HepG2 (cell line): ENCODE results near the gene USP34. TPM values are rescaled to one million over a fixed set of nuclear protein-coding genes. Genes with fewer than 3 reads are reported as not detected.

Source experiments
- ATAC-seq: fragments of 200-7000 bp; cut with Tn5 transposase; 3 replicates; pipeline ENCODE4 v1.9.1; 2020; ENCODE audit warnings: mild to moderate bottlenecking, moderate library complexity
- BruUV-seq: library from RNA; stranded (reverse); fragments of 400-500 nt; replicated peaks from 2 replicates; lab custom pipeline; 2021; lab: Mats Ljungman, UMichigan
- CTCF ChIA-PET: fragments of 300-600 bp; formaldehyde crosslinking; extraction: SDS; loops from one replicate; lab custom pipeline; 2021; ENCODE audit warnings: low total read pairs, inconsistent platforms, low intra/inter-chr PET ratio; lab: Yijun Ruan, JAX
- POLR2A ChIA-PET: fragments of 350-600 bp; sonication (Branson Sonifier 250); formaldehyde crosslinking; loops from one replicate; lab custom pipeline; 2020; ENCODE audit warnings: antibody characterized with exemption, inconsistent platforms; lab: Yijun Ruan, JAX
- DNase-seq: peaks from one replicate; pipeline ENCODE4 v3.0.0-alpha.2; 2015; ENCODE audit warnings: low spot score
- FAIRE-seq: peaks from 3 replicates; lab custom pipeline; 2011; peaks lifted over from hg19 to GRCh38; lab: Jason Lieb, UNC
- H2AFZ ChIP-seq: one replicate; pipeline ENCODE4 v1.6.1; 2011; ENCODE audit warnings: low read length, inconsistent platforms
- H3K27ac ChIP-seq: fragments of 300-600 bp; 3 replicates; pipeline ENCODE4 v1.8.0; 2011; ENCODE audit warnings: mixed run types, mild to moderate bottlenecking, mixed read lengths, low read length, inconsistent platforms; ENCODE audit not compliant: insufficient read depth; ENCODE audit errors: extremely low read length
- H3K27me3 ChIP-seq, 2 experiments: fragments of 200-600 bp in 1 of 2; 2 replicates in 1 of 2; 3 replicates in 1 of 2; pipeline versions ENCODE4 v1.6.0 to v1.8.0; 2011; ENCODE audit warnings: low read length in 2 of 2, mild to moderate bottlenecking in 2 of 2, moderate library complexity in 2 of 2, inconsistent platforms in 1 of 2; ENCODE audit not compliant: insufficient read depth in 2 of 2, control insufficient read depth in 1 of 2
- H3K36me3 ChIP-seq, 2 experiments: fragments of 200-600 bp in 1 of 2; replicated peaks in 1 of 2; 2 replicates in 1 of 2; 3 replicates in 1 of 2; pipeline versions ENCODE4 v1.5.1 to v1.8.0; 2011; ENCODE audit warnings: low read length in 2 of 2, inconsistent platforms in 1 of 2; ENCODE audit not compliant: insufficient read depth in 2 of 2, control insufficient read depth in 1 of 2
- H3K4me1 ChIP-seq: 2 replicates; pipeline ENCODE4 v1.5.1; 2012; ENCODE audit warnings: low read length, inconsistent platforms; ENCODE audit not compliant: insufficient read depth
- H3K4me2 ChIP-seq: 2 replicates; pipeline ENCODE4 v1.6.0; 2011; ENCODE audit warnings: low read depth, low read length, inconsistent platforms
- H3K4me3 ChIP-seq, 3 experiments: fragments of 200-600 bp in 1 of 3; sonication (generic), shearing (Covaris generic) in 1 of 3; replicated peaks in 1 of 3; 2 replicates each; pipeline ENCODE4 v1.5.1; 2011 to 2016; ENCODE audit warnings: low read length in 3 of 3, inconsistent platforms in 2 of 3, low read depth in 2 of 3, mild to moderate bottlenecking in 2 of 3, control low read depth in 1 of 3, mixed read lengths in 1 of 3; ENCODE audit not compliant: insufficient read depth in 1 of 3
- H3K79me2 ChIP-seq: one replicate; pipeline ENCODE4 v1.6.1; 2011; ENCODE audit warnings: low read length, inconsistent platforms; ENCODE audit not compliant: insufficient read depth
- H3K9ac ChIP-seq: 2 replicates; pipeline ENCODE4 v1.6.0; 2011; ENCODE audit warnings: mild to moderate bottlenecking, low read depth, low read length, inconsistent platforms; ENCODE audit not compliant: insufficient read depth
- H3K9me3 ChIP-seq: 2 replicates; pipeline ENCODE4 v1.5.1; 2012; ENCODE audit warnings: mild to moderate bottlenecking, low read length
- H4K20me1 ChIP-seq: 2 replicates; pipeline ENCODE4 v1.6.0; 2011; ENCODE audit warnings: inconsistent platforms, mild to moderate bottlenecking, low read length, moderate library complexity; ENCODE audit not compliant: insufficient read depth
- HMGXB3 ChIP-seq: sonication (generic); formaldehyde crosslinking; IDR thresholded peaks from 2 replicates; pipeline ENCODE4 v1.4.0; 2020; ENCODE audit warnings: missing genetic modification reagents, borderline replicate concordance
- LBX2 ChIP-seq: sonication (generic); formaldehyde crosslinking; IDR thresholded peaks from 2 replicates; pipeline ENCODE4 v1.5.0; 2020; ENCODE audit warnings: missing genetic modification reagents, mild to moderate bottlenecking, borderline replicate concordance
- NPAS2 ChIP-seq: sonication (generic); formaldehyde crosslinking; IDR thresholded peaks from 2 replicates; pipeline ENCODE4 v1.8.0; 2022; ENCODE audit warnings: mild to moderate bottlenecking, missing genetic modification reagents, borderline replicate concordance
- POGZ ChIP-seq: sonication (generic); formaldehyde crosslinking; IDR thresholded peaks from 2 replicates; pipeline ENCODE4 v1.4.0; 2020; ENCODE audit warnings: mild to moderate bottlenecking, missing genetic modification reagents
- RBM22 ChIP-seq: fragments of 200-400 bp; formaldehyde crosslinking; optimal IDR thresholded peaks from 2 replicates; pipeline ENCODE3; 2017; ENCODE audit warnings: mild to moderate bottlenecking, low read length, moderate library complexity
- TBL1XR1 ChIP-seq: fragments of 150-350 bp; IDR thresholded peaks from 2 replicates; pipeline ENCODE4 v1.6.1; 2014; ENCODE audit warnings: borderline replicate concordance, low read length; ENCODE audit not compliant: partially characterized antibody
- ZBTB7B ChIP-seq: sonication (generic); formaldehyde crosslinking; IDR thresholded peaks from 2 replicates; pipeline ENCODE4 v1.4.0; 2020; ENCODE audit warnings: missing genetic modification reagents
- ZNF614 ChIP-seq: IDR thresholded peaks from 2 replicates; pipeline ENCODE4 v1.6.1; 2018; ENCODE audit warnings: missing biosample characterization, missing genetic modification reagents, inconsistent platforms, borderline replicate concordance
- ZSCAN30 ChIP-seq: sonication (generic); formaldehyde crosslinking; IDR thresholded peaks from 2 replicates; pipeline ENCODE4 v1.5.0; 2020; ENCODE audit warnings: mild to moderate bottlenecking, missing genetic modification reagents
- WGBS: methylation state at CpG from one replicate; pipeline ENCODE4 v1.1.6; 2017; ENCODE audit warnings: low lambda C conversion rate; 5-methylcytosine and 5-hydroxymethylcytosine counted together
- in situ Hi-C: cut with HindIII; loops from 2 replicates; pipeline ENCODE4 v1.10.0; 2017; ENCODE audit warnings: low pct_unique_long_range_greater_than_20kb; ENCODE audit not compliant: extremely low pct_ligation_motif_present
- intact Hi-C: fragments of 100-400 bp; cut with micrococcal nuclease; formaldehyde crosslinking; loops from one replicate; pipeline ENCODE4 v1.10.0; 2022; ENCODE audit not compliant: unreplicated experiment
- polyA plus RNA-seq, 8 experiments: library from polyadenylated mRNA; depleted of rRNA in 3 of 8; stranded (reverse) in 7 of 8; unstranded in 1 of 8; fragments of >200 nt; fragmentation: Illumina TruSeq in 4 of 8; extraction: Trizol in 4 of 8; gene quantifications; 2 replicates each; pipeline versions ENCODE4 v1.2.1 to v1.2.3, GENCODE V29; 2011 to 2016; ENCODE audit warnings: low read depth in 4 of 8, missing spikeins in 1 of 8, mixed read lengths in 1 of 8; ENCODE audit not compliant: insufficient read depth in 1 of 8
- total RNA-seq, 5 experiments: library from RNA; depleted of rRNA; stranded (reverse); fragments of >200 nt; fragmentation: Illumina TruSeq; extraction: Trizol; gene quantifications; 2 replicates each; pipeline ENCODE4 v1.2.3, GENCODE V29; 2016; ENCODE audit warnings: low read depth in 1 of 5

The USP34 gene
- total and polyA plus RNA-seq, 2 of the 13 experiments (the other 11 are each of a cell fraction or from before 2014, with no cell fraction given) = 99.2 to 100 TPM

- TF ChIP-seq HMGXB3 (CRISPR knock-in tag) (no peak), TBL1XR1 (no peak), ZSCAN30 (CRISPR knock-in tag) (no peak)
Measured at GRCh38 chr2:61288070-61288841, 182.6 kb downstream of the USP34 start (continued).

- WGBS = 96% methylated on average over 4 of the region's 4 CpGs
- Histone ChIP-seq H3K4me1 (no peaks in the 10 kb centered on the region), H4K20me1 (no peaks in the 10 kb centered on the region), H3K4me3 (no peak overlapping the region), H3K36me3 (peaks cover 13 to 53% of the 10 kb centered on the region in 2 experiments), H3K27me3 (no peaks in the 10 kb centered on the region), H3K27ac (no peak overlapping the region), H3K9ac (no peak overlapping the region), H3K4me2 (no peak overlapping the region), H3K79me2 (no peaks in the 10 kb centered on the region), H2AFZ (no peak overlapping the region), H3K9me3 (no peaks in the 10 kb centered on the region)
- intact Hi-C loops = no loop called here
- POLR2A ChIA-PET = no interaction called here
- TF ChIP-seq ZBTB7B (CRISPR knock-in tag) (no peak), RBM22 (peak; percentile 63), ZNF614 (CRISPR knock-in tag) (no peak), NPAS2 (CRISPR knock-in tag) (no peak), POGZ (no peak), LBX2 (no peak)
- BruUV-seq = no TSS peak
- FAIRE-seq (no peak), ATAC-seq (no peak), DNase-seq (no peak)
- in situ Hi-C loops = no loop called here
- CTCF ChIA-PET = no interaction called here
Measured at GRCh38 chr2:61287254-61287653, 183.6 kb downstream of the USP34 start.
